HG02798 (cell line): Measurements from ENCODE around the gene AP1G2.

ENCODE experiments used
- ATAC-seq: cut with Tn5 transposase; IDR thresholded peaks from one replicate; pipeline ENCODE4 v1.9.1; 2021; ENCODE audit warnings: mild to moderate bottlenecking; ENCODE audit not compliant: unreplicated experiment, poor library complexity

Gene AP1G2

DNA sequence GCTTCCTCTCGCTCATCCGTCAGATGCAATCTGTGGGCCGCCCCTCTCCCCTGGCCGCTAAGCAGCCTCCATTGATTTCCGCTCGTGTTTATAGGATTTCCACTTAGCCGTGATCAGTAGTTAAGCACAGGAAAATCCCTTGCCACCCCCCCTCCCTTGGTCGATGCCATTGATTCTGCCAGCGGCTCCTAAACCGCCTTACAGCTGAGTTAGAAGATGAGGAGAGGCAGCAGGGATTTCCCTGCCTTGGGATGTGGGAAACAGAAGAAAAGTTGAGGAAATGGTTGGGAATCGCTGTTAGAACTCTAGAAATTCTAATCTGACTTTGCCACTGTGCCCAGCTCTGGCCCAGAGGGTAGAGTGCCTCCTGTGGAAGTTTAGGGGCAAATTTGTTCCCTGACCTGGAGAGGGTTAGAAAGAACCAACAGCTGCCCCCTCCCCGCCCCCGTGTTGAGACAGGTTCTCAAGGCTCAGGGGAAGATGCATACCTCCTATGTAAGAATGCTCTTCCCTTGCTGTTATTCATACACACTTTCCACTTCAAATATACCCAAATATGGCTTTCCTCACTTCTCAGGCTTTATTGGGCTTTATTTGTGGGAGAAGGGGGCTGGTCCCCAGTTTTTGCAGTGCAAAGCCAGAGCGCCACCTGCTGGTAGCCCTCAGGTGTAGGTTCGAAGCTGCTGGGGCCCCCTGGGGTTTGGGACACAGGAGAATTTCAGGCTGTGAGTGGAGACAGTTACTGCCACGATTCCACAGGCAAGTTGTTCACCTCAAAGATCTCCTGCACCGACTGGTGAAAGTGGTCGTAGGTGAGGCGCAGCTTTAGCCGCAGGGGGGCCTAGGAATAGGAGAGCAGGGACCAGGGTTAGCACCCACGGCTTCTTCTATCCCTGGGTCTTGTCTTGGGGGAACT lies 8.3 kb downstream of the AP1G2 start:
- no peak for ATAC-seq

DNA sequence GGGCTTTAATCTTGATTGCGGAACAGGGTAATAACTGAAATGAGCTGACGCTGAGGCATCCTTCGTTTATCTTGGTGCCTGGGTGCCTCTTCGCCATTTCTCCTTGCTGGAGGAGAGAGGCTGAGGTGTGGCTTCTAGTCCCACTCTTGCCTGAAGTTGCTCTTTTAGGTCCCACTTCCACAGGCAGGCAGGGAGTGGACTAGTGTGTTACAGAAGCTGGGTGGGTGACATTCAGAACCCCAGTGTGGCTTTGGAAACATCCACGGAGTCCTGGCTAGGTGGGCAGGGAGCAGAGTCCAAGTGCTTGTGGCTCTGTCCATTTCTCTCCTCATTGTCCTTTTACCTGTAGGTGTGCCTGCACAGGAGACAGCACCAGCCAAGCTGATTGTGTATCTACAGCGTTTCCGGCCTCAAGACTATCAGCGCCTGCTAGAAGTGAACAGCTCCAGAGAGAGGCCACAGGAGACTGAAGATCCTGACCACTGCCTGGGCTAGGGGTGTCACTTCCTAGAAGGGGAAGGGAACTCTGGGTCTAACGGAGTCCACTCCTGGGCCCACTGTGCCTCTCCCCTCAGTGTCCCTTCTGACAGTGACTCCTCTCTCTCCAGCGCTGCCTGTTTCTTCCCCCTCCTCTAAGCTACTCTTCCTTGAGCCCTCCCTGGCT lies 9.1 kb downstream of the AP1G2 start:
- ATAC-seq, result no peak

DNA sequence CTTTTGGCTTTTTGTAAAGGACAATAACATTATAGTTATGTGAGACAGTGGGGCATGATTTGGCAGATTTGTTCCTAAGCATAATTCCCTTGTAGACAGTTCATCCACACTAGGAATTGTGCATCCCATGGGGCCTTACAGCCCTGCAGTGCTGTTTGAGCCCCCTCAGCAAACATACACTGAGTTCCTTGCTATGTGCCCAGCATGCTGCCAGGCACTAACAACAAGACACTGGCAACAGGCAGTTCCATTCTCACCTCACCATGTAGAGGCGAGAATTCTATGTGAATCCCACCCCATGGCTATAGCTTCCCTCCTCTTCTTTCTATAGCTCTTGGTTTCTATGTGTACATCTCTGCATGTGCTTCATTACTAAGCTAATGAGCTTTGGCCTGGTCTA lies 9.6 kb downstream of the AP1G2 start:
- ATAC-seq, result no peak

DNA sequence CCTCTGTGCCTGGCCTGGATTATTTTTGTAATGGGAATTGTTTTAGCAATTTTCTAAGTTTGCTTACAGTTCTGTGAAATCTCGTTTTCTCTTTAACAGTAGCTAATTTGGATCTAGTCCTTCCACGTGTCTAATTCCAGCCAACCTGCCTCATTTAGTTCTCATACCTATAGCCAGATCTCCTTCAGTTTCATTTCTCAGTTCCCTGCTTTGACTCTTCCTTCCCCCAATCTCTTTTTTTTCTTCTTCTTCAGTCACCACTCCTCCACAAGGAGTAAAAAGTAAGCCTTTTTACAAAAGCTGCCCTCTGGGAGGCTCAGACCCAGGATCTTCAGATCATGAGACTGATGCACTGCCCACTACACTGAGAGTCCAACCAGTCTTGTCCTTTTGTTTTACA lies 10.1 kb downstream of the AP1G2 start:
- ATAC-seq, result no peak

DNA sequence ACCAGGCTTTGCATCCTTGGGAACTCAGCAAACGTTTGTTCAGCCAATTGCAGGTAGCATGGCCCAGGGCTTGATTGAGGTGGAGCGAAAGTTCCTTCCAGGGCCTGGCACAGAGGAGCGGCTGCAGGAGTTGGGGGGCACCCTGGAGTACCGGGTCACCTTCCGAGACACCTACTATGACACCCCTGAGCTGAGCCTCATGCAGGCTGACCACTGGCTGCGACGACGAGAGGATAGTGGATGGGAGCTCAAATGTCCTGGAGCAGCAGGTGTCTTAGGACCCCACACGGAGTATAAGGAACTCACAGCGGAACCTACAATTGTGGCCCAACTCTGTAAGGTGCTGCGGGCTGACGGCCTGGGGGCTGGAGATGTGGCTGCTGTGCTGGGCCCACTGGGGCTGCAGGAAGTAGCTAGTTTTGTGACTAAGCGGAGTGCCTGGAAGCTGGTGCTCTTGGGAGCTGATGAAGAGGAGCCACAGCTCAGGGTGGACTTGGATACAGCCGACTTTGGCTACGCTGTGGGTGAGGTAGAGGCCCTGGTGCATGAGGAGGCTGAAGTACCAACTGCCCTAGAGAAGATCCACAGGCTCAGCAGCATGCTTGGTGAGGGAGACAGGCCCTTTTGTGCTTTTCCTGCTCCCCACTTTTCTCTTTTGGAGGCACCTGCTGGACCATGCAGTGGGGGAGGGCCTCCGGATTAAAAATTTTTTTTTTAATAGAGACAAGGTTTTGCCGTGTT lies 10.7 kb downstream of the AP1G2 start:
- no peak for ATAC-seq

DNA sequence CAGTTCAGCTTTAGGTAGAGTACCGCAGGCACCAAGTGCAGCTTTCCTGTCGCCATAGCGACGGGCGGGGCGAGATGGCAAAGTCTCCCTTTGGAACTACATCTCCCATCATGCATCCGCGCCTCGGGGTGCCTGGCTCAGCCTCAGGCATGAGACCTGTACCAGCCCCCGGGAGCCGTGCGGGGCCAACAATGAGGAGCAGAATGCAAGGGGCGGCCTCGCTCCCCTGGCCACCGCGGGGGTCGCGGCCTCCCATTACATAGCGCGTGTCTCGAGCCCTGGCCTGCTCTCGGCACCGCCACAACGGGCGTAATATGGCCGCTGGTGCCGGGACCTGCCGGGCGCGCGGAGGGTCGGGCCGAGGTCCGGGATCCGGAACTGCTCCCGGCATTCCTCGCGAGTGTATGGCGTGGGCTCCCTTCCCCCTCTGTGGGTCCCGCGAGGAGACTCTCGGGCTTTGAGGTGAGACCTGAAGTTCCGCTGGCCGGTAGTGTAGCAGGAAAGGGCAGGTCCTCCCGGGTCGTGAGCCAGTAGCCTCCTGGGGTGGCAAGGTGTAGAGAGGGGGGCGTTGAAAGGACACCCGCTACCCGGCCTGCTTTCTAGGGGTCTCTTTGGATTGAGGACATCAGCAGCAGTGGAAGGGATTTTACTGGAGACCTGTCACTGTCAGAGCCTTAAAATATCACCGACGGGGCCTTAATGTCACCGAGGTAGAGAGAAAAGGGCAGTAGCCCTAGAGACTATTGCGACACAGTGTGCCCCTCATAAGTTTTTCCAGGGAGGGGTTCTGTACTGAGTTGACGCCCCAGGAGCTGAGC lies 11.5 kb downstream of the AP1G2 start, which contains the start of gene THTPA:
Gene THTPA (plus strand): TSS at position 390 of the 818 bp plus-strand sequence. CDS start 487 bp downstream, outside the sequence.
- peak; percentile 87 for ATAC-seq

DNA sequence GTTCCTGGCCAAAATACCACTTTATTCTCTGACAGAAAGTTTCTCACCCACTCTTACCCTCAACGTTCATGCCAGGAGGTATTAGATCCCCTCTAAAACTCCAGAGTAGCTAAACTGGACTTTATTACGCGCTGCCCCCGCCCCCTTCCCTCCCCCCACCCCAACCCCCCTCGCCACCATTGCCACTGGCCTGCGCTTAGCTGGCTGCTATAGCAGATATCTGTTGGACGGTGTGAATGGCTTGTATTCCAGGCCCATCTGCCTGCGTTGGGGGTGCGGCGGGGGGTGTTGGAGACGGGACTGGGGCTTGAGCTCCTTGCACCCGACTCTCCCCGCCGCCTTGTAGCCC lies 12.1 kb downstream of the AP1G2 start:
- no peak for ATAC-seq

DNA sequence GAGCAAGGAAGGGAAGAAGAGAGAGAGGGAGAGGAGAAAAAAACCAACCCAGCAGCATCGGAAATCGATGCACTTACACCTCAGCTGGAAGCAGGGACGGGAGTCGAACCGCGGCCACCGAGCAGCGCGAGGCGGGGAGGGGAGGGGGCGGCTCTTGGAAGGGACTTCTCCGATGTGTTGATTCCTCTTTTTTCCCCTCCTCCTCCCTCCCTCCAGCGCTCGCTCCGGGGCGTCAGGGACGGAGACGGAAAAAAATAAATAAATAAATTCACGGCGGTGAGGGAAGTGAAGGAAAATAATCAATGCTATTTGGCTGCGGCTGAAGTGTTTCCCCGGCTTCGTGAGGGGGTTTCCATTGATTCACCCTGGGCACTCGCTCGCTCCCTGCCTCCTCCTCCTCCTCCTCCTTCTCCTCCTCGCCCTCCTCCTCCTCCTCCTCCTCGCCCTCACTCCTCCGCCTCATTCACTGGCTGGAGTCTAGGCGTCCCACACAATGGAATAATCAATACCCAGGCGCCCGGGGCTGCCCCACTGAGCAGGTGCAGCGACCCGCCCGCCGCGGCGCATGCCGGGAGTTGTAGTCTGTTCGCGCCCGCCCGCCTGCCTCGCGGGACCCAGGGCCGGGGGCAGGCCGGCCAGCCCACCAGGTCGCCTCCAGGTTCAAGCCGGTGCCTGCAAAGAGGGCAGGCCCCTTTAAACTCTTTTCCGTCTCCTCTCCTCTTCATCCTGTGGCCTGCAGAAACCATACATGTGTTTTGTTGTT lies 16.1 kb downstream of the AP1G2 start, which contains the start of gene ZFHX2:
Gene ZFHX2 (minus strand): TSS at position 500 of the 763 bp plus-strand sequence. CDS start 16,440 bp downstream, outside the sequence.
- ATAC-seq, result peak; percentile 64

DNA sequence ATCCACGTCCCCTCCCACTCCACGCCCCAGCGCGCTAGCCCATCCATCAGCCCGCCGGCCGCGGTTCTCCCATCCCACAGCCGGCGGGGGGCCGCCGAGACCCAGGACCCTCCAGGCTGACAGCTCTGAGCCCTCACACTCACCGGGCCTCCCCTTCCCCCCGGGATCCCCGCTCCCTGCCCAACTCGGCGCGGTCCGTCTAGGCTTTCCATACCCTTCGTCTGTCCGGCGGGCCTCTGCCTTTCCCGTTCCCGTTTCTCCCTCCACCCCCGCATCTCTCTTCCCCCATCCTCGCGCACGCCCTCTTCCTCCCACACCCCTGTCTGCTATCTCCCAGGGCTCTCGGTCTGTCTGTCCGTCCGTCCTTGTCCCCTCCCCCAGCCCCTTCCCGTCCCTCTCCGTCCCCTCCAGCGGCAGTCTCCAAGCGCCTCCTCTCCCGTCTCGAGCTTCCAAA lies 16.8 kb downstream of the AP1G2 start:
- ATAC-seq, result no peak

DNA sequence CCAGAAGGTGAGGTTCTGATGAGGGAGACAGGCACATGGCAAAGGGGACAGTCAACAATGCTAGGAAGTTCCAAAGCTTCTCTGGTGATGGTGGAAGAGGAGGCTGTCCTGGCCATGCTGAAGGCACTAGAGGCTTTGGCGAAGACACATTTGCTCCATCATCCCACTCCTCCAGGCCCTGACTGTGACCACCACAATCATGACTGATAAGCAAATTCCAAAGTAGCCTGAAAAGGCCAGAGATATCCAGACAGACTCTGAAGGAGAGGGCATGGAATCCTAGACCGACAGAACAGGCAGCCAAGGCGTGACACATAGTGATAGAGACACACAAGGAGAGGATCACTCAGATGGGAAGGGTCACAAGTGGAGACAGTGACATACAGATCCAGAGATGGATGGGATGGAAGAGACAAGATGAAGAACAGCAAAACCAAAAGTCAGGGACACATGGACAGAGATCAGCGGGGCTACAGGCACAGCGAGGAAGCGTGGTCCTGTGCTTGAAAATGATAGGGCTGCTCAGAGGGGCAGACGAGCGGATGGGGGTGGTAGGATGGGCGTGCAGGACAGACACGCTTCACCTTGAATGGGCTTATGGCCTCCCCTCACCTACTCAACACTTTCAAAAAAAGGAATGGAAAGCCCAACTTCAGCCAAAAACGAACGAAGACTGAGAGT lies 17.3 kb downstream of the AP1G2 start:
- no peak for ATAC-seq

DNA sequence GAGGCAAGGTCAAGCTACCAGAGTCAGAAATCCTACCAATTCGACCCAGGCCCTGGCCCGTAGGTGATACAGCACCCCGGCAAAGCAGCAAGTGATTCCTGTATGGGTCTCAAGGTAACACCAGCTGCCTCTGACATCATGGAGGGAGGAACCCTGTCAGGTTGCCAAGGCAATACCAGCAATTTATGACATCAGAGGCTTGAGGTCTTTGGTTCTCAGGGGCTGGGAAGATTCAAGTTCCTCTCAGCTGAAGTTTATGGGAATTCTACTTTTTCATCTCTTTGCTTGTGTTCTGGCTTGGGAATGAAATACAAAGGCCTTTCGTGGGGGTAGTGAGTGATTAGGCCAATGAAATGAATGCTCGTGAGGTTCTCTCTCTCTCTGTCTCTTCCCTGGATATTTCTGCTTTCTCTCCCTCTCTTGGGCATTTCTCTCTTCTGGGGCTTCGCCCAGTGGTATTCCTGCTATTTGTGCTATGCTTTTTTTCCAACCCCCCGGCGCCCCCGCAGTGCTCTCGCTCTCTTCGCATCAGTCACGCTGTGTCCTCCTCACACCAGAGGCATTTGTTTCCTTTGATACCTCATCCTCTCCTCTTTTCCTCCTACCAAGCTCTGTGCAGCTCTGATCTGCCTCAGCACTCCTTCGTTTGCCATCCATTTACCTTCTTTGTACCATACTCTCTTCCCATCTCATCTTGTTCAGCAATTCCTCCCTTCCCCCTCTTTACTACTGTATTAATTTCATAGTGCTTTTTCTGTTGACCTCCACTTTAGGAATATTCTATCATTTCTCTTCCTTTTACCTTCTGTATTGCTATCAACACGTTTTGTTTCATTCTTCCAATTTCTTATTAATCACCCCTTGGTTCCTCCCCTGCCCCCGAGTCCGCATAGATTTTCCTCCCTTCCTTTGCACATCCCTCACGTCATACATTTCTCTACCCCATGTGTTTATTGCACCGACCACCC lies 19.0 kb downstream of the AP1G2 start:
- no peak for ATAC-seq

DNA sequence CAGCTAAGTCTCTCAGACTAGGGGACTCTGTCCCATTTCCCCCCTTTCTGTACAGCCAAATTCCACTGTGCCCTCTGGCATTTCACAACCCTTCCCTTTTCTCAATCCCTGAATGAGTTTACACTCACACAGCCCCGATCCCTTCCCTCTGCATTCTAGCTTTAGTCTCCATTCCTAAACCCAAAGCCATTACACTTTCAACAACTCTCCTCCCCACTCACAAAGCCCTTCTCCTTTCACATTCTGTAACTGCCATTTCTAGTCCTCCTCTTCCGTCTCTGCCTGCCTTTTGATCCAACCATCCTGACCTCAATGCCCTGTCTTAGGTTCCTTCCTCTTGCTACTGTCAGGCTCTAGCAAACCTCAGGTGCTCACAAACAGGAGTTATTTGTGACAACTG lies 19.7 kb downstream of the AP1G2 start:
- ATAC-seq, result no peak

DNA sequence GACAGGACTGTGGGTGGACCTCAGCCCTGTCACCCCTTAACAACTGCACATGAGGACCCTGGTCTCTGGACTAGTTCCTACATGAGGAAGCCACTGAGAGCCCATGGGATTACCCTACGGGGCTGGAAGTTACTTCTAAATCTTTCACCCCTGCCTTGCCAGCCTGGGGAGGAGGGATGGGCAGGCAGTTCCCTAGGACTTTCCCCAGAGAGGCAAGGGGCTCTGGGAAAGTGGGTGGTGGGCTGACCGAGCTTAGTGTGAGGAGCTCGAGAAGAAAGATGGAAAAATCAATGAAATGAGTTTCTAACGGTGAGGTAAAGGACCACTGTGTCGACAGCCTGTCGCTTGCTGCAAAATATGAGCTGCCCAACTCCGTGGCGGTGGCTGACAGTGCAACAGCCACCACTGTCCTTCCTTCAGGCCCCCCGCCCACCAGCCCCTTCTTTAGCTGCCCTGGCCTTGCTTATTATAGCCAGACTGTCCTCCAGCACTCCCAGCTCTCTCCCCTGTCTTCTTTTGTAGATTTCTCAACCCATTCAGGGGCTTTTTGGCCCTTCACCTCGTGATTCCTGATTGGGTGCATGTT lies 21.0 kb downstream of the AP1G2 start:
- ATAC-seq, result no peak

DNA sequence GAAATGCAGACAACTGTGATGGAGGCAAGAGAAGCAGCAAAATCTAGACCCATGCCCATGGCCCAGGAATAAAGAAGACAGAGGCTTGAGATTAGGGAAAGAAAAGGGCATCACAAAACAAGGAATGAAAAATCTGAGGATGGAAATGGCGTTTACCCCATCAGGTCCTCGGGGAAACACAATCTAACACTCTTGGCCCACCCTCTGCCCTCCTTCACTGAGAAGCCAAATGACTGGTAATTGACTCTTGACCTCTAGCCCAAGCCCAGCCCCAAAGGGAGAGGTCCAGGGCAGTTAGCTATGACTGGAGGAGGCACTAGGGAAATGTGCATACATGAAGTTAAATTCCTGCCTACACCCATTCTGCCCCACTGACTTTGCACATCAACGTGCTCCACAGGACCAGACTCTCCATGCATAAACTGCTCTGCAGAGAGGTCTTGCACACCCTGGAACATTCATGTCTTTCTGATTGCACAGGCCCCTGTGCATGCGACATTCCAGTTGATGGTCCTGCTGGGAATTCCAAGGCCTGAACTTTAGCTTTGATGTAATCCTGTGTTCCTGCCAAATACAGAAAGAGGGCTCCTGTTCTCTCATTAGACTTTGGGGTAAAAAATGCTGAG lies 21.7 kb downstream of the AP1G2 start:
- no peak for ATAC-seq

DNA sequence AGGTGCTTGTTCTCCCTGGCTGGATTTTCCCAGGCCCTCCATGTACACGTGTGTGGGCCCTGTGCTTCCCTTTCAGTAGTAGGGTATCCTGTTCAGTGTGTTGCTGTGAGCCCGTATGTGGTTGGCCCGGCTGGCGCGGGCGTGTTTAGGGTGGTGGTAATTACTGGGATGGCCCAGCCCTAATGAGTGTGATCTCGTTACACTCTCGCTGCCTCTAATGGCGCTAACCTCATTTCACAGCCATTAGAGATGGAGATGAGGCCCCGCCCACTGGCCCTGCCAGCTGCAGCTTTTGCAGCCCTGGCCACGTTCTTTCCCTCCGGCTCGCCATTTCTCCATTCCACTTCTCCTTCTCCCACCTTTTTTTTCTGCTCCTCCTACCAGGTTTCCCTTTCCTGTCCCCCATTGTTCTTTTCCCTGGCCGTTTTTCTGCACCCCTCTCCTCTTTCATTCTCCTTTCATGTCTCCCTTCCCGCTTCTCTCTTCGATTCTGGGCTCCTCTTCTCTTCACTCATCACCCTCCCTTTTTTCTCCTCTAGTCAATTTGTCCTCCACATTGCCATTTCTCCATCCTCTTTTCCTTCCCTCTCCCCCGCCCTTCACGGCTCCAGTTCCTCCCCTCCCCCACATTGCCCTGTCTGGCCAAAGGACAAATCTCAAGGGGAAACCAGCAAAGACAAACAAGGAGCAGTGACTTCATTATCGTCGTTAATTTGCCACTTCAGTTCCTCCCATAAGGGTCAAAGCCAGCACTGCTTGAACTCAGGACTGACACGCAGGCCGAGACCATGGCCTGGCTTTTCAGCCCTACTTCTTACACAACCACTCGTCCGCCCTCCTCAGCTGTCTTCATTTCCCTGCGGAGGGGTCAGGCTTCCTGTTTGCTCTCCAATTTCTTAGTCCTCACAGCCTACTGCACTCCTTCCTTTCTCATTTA lies 22.8 kb downstream of the AP1G2 start:
- no peak for ATAC-seq

DNA sequence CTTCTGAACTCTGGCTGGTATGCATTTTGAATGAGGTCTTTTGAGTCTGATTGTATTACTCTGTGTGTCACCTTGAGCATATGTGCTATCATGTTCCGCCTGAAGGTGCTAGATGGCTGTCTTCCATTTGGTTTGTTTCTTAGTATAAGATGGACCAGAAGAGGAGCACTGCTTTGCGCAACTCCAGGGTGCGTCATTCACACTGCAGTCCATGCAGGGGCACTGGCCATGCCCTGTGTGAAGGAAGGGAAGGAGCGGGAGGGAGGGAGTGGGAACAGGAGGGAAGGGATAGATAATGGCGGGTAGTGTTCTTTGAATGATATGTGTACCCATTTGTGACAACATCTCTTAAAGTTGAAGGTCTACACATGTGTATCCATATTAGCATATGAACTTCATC lies 24.2 kb downstream of the AP1G2 start:
- ATAC-seq, result no peak
